Kidney epithelial cell (primary cell): ENCODE measurements around the gene OLFM2. TPM values are rescaled to one million over a fixed set of nuclear protein-coding genes. Genes with fewer than 3 reads are reported as not detected.

ENCODE experiments used
- DNase-seq: peaks from one replicate; pipeline ENCODE4 v3.0.0-alpha.2; 2010; ENCODE audit warnings: low read depth
- H3K27me3 ChIP-seq: 2 replicates; pipeline ENCODE4 v1.6.0; 2011; ENCODE audit warnings: low read length; ENCODE audit not compliant: control insufficient read depth, insufficient read depth
- H3K36me3 ChIP-seq: 2 replicates; pipeline ENCODE4 v1.5.1; 2011; ENCODE audit warnings: low read length; ENCODE audit not compliant: control insufficient read depth, insufficient read depth
- H3K4me3 ChIP-seq: 2 replicates; pipeline ENCODE4 v1.5.1; 2011; ENCODE audit warnings: low read depth, mild to moderate bottlenecking, control low read depth, low read length
- CTCF ChIP-seq: IDR thresholded peaks from 2 replicates; pipeline ENCODE4 v1.5.1; 2011; ENCODE audit warnings: mild to moderate bottlenecking, moderate library complexity, low read length, control low read depth, inconsistent platforms; ENCODE audit not compliant: insufficient read depth, poor library complexity, severe bottlenecking
- total RNA-seq: library from RNA; depleted of rRNA; stranded (reverse); fragments of >200 nt; gene quantifications from 2 replicates; pipeline ENCODE4 v1.2.3, GENCODE V29; 2015

The OLFM2 gene
- total RNA-seq, 1 donor from 2014 or later, result 15.8 TPM

- no peak for TF ChIP-seq CTCF
- Histone ChIP-seq H3K36me3 (no peaks in the 10 kb centered on the region), H3K4me3 (peak overlapping the region; percentile 39), H3K27me3 (peaks cover 26% of the 10 kb centered on the region)
- no peak for DNase-seq
Measured at GRCh38 chr19:9914001-9914314, 22.4 kb downstream of the OLFM2 start.

GRCh38 chr19:9913237-9914000, 22.9 kb downstream of the OLFM2 start:
- Histone ChIP-seq H3K36me3 (no peaks in the 10 kb centered on the region), H3K4me3 (peak overlapping the region; percentile 39), H3K27me3 (peaks cover 26% of the 10 kb centered on the region)
- no peak for TF ChIP-seq CTCF
- no peak for DNase-seq

GRCh38 chr19:9912551-9913236, 23.6 kb downstream of the OLFM2 start:
- no peak overlapping the region for H3K4me3 ChIP-seq
- H3K36me3 ChIP-seq, result no peaks in the 10 kb centered on the region
- H3K27me3 ChIP-seq, result peaks cover 26% of the 10 kb centered on the region
- TF ChIP-seq CTCF, result no peak
- DNase-seq, result no peak

GRCh38 chr19:9911524-9912185, 24.7 kb downstream of the OLFM2 start:
- no peak for TF ChIP-seq CTCF
- no peaks in the 10 kb centered on the region for H3K36me3 ChIP-seq
- H3K27me3 ChIP-seq, result peaks cover 26% of the 10 kb centered on the region
- H3K4me3 ChIP-seq, result no peak overlapping the region
- DNase-seq, result no peak

- no peaks in the 10 kb centered on the region for H3K36me3 ChIP-seq
- TF ChIP-seq CTCF, result no peak
- peaks cover 26% of the 10 kb centered on the region for H3K27me3 ChIP-seq
- no peak overlapping the region for H3K4me3 ChIP-seq
- no peak for DNase-seq
Measured at GRCh38 chr19:9910625-9911024, 25.7 kb downstream of the OLFM2 start.
